GM12891 (cell line): Measurements from ENCODE around the gene SYNCRIP.
"Not testable (repeated sequence)": the region's sequence is repeated elsewhere in the genome, so short reads cannot be mapped to it uniquely, and the experiment has no call there.

Experiments used
- DNase-seq: peaks from one replicate; pipeline ENCODE4 v3.0.0; 2011; ENCODE audit warnings: low spot score; ENCODE audit not compliant: insufficient read length
- FAIRE-seq: peaks from 2 replicates; lab custom pipeline; 2011; peaks lifted over from hg19 to GRCh38; lab: Jason Lieb, UNC
- PAX5 ChIP-seq: IDR thresholded peaks from 2 replicates; pipeline ENCODE4 v1.6.1; 2011; ENCODE audit warnings: low read length, moderate library complexity, mild to moderate bottlenecking; ENCODE audit not compliant: insufficient read depth, severe bottlenecking
- POLR2A ChIP-seq: IDR thresholded peaks from 2 replicates; pipeline ENCODE4 v1.6.1; 2011; ENCODE audit warnings: low read depth, low read length, control low read depth
- POLR2AphosphoS5 ChIP-seq: IDR thresholded peaks from 2 replicates; pipeline ENCODE4 v1.6.1; 2011; ENCODE audit warnings: low read depth, low read length, control low read depth
- POU2F2 ChIP-seq: IDR thresholded peaks from 2 replicates; pipeline ENCODE4 v1.6.1; 2011; ENCODE audit warnings: low read depth, mild to moderate bottlenecking, control low read depth, low read length, moderate library complexity
- SPI1 ChIP-seq: IDR thresholded peaks from 2 replicates; pipeline ENCODE4 v1.6.1; 2011; ENCODE audit warnings: low read depth, low read length, control low read depth
- TAF1 ChIP-seq: IDR thresholded peaks from 2 replicates; pipeline ENCODE4 v1.6.1; 2011; ENCODE audit warnings: low read depth, low read length, control low read depth

The SYNCRIP gene

DNA sequence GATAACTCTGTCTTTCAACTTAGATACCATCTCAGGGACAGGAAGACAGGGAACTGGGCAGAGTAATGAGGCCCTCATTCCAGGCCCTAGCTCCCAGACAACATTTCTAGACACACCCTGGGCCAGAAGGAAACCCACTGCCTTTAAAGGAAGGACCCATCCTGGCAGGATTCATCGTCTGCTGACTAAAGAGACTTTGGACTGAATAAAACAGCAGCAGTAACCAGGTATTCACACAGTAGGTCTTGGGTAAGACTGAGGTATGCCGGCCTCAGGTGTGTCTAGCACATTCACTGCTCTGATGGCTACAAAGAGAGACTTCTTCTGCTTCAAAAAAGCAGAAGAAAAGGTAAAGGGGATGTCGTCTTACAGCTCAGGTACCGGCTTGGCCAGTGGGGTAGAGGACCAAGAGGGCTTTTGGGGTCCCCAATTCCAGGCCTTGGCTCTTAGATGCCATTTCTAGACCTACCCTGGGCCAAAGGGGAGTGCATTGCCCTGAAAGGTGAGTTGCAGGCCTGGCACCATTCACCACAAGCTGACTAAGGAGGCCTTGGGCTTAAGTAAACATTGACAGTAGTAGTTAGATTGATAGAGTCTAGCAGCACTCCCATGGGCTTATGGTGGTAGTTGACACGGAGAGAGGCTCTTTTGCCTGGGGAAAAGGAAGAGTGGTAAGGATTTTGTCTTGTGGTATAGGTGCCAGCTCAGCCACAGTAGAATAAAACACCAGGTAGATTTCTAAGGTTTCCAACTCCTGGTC is 62.4 kb downstream of the SYNCRIP start:
- DNase-seq: no peak
- no peak for TF ChIP-seq PAX5
- TF ChIP-seq POLR2AphosphoS5: no peak
- no peak for TF ChIP-seq SPI1
- TF ChIP-seq TAF1: no peak
- FAIRE-seq: no peak

DNA sequence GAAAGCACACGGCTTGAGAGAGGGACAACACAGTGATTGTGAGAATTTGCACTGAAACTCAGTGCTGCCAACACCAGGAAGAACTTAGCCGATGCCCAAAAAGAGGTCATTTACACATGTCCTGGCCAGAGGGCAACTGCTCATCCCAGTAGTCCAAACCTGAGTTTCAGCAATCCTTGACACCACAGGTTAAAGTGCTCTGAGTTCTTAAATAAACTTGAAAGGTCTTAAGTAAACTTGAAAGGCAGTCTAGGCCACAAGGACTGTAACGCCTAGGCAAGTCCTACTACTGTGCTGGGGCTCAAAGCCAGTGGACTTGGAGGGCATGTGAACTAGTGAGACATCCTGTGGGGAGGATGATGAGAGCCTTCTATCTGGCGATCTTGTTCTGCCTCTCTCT is 63.1 kb downstream of the SYNCRIP start:
- no peak for TF ChIP-seq PAX5
- TF ChIP-seq TAF1: no peak
- no peak for TF ChIP-seq POLR2AphosphoS5
- no peak for TF ChIP-seq POLR2A
- TF ChIP-seq POU2F2: no peak
- no peak for TF ChIP-seq SPI1
- no peak for FAIRE-seq
- no peak for DNase-seq

DNA sequence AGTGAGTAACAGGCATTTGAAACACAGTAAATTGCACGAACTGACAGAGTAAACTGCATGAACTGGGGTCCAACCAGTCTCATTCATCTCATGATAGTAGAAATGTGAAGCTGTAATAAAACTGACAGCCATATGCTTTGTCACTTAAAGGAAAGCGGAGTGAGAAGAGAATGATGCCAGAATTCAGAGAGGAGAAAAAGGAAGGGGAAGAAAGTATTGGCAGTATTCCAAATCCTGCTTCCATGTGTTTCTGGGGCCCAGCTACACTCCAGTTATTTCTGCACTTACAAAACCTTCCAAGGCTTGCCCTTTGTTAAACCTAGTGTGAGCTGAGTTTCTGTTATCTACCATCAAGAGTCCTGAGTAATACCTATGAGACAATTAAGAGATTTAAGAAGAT is 66.2 kb downstream of the SYNCRIP start:
- TF ChIP-seq PAX5 (no peak), POLR2A (no peak), TAF1 (no peak), SPI1 (no peak), POLR2AphosphoS5 (no peak), POU2F2 (no peak)
- DNase-seq: no peak
- FAIRE-seq: no peak

DNA sequence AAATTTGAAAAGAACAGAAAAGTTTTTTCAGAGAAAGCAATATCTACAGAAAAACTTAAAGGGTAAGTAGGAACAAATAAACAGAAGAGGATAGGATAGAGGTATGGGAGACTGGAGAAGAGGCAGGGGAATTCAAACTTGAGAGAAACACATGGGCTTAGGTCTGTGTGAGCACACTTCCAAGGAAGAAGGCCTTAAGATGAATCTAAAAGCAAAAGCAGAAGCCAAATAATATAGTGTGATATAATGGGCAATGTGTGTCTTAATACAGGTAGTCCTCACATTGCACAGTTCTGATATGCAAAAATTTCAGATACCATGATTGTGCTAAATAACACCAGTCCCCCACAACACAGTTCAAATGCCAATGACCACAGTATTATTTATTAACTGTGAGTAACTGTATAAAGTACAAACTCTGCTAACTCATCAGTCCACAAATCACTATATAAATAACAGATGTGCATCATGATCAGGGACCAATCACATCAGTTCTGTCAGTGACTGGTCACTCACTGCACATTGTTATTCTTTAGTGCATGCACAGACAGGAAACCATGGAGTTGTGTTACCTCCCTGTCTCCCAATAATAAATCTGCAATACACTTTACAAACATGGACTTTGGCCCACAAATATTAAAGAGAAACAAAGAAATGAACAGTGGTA is 67.6 kb downstream of the SYNCRIP start:
- FAIRE-seq: peak; percentile 55
- no peak for DNase-seq
- TF ChIP-seq POU2F2 (no peak), TAF1 (no peak), PAX5 (no peak), POLR2AphosphoS5 (no peak), SPI1 (no peak), POLR2A (no peak)

DNA sequence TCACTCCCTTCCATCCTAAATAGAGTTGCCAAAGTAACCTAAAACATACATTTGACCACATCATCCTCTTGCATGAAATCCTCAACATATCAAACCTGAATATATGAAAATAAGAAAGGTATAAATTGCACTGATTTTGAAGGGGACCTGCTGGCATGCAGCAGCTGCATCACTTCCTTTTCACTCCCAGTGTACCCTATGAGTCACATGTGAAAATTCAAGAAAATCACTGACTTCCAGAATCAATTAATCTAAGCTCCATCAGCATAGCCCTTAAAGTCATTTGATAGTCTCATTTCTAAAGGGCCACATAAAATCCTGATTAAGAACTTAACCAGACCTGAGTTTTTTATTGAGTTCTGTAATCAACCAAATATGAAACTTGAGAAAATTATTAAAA is 73.4 kb downstream of the SYNCRIP start:
- FAIRE-seq (no peak), DNase-seq (no peak)
- TF ChIP-seq SPI1 (no peak), POLR2A (no peak), TAF1 (no peak), POU2F2 (no peak), PAX5 (no peak), POLR2AphosphoS5 (no peak)

DNA sequence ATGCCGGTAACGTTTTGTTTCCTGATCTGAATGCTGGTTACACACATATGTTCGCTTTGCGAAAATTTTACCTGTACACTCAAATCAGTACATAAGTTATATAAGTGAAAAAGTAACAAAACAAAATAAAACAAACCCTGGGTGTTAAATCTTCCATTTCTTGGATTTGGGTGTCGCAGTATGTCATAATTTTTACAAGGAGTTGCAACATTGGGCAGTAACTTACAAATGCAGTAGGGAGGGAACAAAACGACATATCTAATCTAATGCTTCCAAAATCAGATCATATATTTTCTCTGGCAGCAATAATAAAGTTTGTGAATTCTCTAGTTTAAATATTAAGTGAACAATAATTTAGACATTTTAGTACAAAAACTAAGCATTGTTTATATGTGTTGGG is 74.3 kb downstream of the SYNCRIP start:
- no peak for FAIRE-seq
- TF ChIP-seq POU2F2 (no peak), POLR2AphosphoS5 (no peak), TAF1 (no peak), SPI1 (no peak), POLR2A (no peak), PAX5 (no peak)
- no peak for DNase-seq

DNA sequence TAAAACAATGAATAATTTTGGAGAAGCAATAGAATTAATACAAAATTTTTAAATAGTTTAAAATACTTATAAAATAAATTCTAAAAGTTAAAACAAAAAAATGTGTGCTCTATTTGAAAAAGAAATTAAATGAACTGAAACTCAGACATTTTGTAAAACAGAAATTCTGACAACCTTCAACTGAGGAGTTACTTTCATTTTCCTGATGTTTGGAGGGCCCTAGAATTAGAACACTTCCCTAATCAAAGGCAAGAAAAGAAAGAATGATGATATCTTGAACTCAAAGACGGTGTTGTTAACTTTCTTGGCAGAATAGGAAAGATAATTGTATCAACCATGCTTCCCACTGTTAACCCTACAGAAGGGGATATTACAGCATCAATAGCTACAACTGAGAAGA is 77.0 kb downstream of the SYNCRIP start:
- no peak for FAIRE-seq

DNA sequence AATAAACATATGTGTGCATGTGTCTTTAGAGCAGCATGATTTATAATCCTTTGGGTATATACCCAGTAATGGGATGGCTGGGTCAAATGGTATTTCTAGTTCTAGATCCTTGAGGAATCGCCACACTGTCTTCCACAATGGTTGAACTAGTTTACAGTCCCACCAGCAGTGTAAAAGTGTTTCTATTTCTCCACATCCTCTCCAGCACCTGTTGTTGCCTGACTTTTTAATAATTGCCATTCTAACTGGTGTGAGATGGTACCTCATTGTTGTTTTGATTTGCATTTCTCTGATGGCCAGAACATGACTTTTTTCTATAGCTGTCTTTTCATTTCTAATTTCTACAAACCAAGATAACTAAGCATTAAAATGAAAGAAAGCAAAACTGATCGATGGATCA is 78.5 kb downstream of the SYNCRIP start:
- DNase-seq, FAIRE-seq: not testable (repeated sequence)

More for the DNA sequence above, 77.0 kb downstream of the SYNCRIP start:
- DNase-seq: no peak
- TF ChIP-seq PAX5 (no peak), POLR2AphosphoS5 (no peak), SPI1 (no peak), POLR2A (no peak), POU2F2 (no peak), TAF1 (no peak)
